Panc1 (cell line): ENCODE data around the gene EPHA3. TPM values are rescaled to one million over a fixed set of nuclear protein-coding genes. Genes with fewer than 3 reads are reported as not detected.

Experiments
- ATAC-seq: fragments of 200-7000 bp; cut with Tn5 transposase; 2 replicates; pipeline ENCODE4 v1.9.1; 2020; ENCODE audit warnings: mild to moderate bottlenecking, moderate library complexity
- BruUV-seq: library from RNA; stranded (reverse); fragments of 400-500 nt; replicated peaks from 2 replicates; lab custom pipeline; 2021; lab: Mats Ljungman, UMichigan
- CTCF ChIA-PET: fragments of 300-600 bp; sonication (Branson Sonifier 250); formaldehyde crosslinking; loops from one replicate; lab custom pipeline; 2022; ENCODE audit warnings: antibody characterized with exemption; lab: Charles Lee
- POLR2A ChIA-PET: fragments of 300-600 bp; sonication (Branson Sonifier 250); formaldehyde crosslinking; loops from one replicate; lab custom pipeline; 2022; ENCODE audit warnings: antibody characterized with exemption; lab: Charles Lee
- DNase-seq: peaks from one replicate; pipeline ENCODE4 v3.0.0-alpha.2; 2010; ENCODE audit warnings: low read depth, low spot score
- H3K27ac ChIP-seq: 2 replicates; pipeline ENCODE4 v1.5.1; 2011; ENCODE audit warnings: mild to moderate bottlenecking, low read length, inconsistent platforms
- H3K27me3 ChIP-seq: fragments of 200-500 bp; sonication (Bioruptor generic); 2 replicates; pipeline ENCODE4 v1.6.0; 2014; ENCODE audit warnings: low read length, inconsistent platforms; ENCODE audit not compliant: control insufficient read depth, insufficient read depth
- H3K36me3 ChIP-seq: fragments of 200-500 bp; sonication (Bioruptor generic); 2 replicates; pipeline ENCODE4 v1.5.1; 2014; ENCODE audit warnings: inconsistent platforms, mild to moderate bottlenecking, low read length, moderate library complexity; ENCODE audit not compliant: control insufficient read depth, insufficient read depth
- H3K4me1 ChIP-seq: 2 replicates; pipeline ENCODE4 v1.5.1; 2011; ENCODE audit warnings: inconsistent platforms, mild to moderate bottlenecking, low read length, moderate library complexity; ENCODE audit not compliant: control insufficient read depth, insufficient read depth
- H3K4me3 ChIP-seq, 2 experiments: 2 replicates each; pipeline ENCODE4 v1.5.1; 2011 to 2012; ENCODE audit warnings: low read depth in 2 of 2, low read length in 2 of 2, mild to moderate bottlenecking in 2 of 2, inconsistent platforms in 1 of 2, moderate library complexity in 1 of 2
- H3K9me3 ChIP-seq: fragments of 200-500 bp; sonication (Bioruptor generic); 2 replicates; pipeline ENCODE4 v1.5.1; 2014; ENCODE audit warnings: low read depth, mild to moderate bottlenecking, inconsistent platforms, low read length, moderate library complexity; ENCODE audit not compliant: control insufficient read depth, insufficient read depth
- POLR2AphosphoS5 ChIP-seq: IDR thresholded peaks from 2 replicates; pipeline ENCODE4 v1.6.1; 2012; ENCODE audit warnings: mild to moderate bottlenecking, low read depth, low read length, moderate library complexity
- REST ChIP-seq, 2 experiments: IDR thresholded peaks; 2 replicates each; pipeline ENCODE4 v1.6.1; 2011 to 2012; ENCODE audit warnings: low read depth in 2 of 2, control low read depth in 1 of 2, low read length in 1 of 2, mild to moderate bottlenecking in 1 of 2, moderate library complexity in 1 of 2; ENCODE audit not compliant: insufficient read depth in 1 of 2
- SIN3A ChIP-seq: IDR thresholded peaks from 2 replicates; pipeline ENCODE4 v1.6.1; 2012; ENCODE audit warnings: low read depth, mild to moderate bottlenecking, low read length, moderate library complexity, borderline replicate concordance; ENCODE audit not compliant: insufficient read depth
- TCF7L2 ChIP-seq: IDR thresholded peaks from 2 replicates; pipeline ENCODE4 v1.6.1; 2011; ENCODE audit warnings: mild to moderate bottlenecking, low read depth, low read length, inconsistent platforms
- in situ Hi-C: cut with HindIII; loops from 2 replicates; pipeline ENCODE4 v1.10.0; 2016; ENCODE audit warnings: low sequenced_read_pairs, low pct_unique_long_range_greater_than_20kb
- intact Hi-C: fragments of 100-400 bp; cut with micrococcal nuclease; formaldehyde crosslinking; loops from one replicate; pipeline ENCODE4 v1.10.0; 2022; ENCODE audit not compliant: unreplicated experiment
- total RNA-seq: library from RNA; stranded (reverse); gene quantifications from one replicate; pipeline ENCODE4 v1.2.1, GENCODE V29; 2021; ENCODE audit not compliant: unreplicated experiment
- TF ChIP-seq, protein P1 (sequence below): fragments of 450-650 bp; IDR thresholded peaks from 2 replicates; pipeline ENCODE4 v1.5.1; 2017; ENCODE audit warnings: mild to moderate bottlenecking

Gene EPHA3
- total RNA-seq, 1 experiment from 2014 or later = 0.05 TPM

GRCh38 chr3:89434621-89435380 lies 327.4 kb downstream of the EPHA3 start:
- CTCF ChIA-PET = no interaction called here
- POLR2A ChIA-PET = no interaction called here
- no peak for DNase-seq
- no peak overlapping the region for H3K27ac ChIP-seq
- no peak overlapping the region for H3K4me3 ChIP-seq
- H3K9me3 ChIP-seq = no peaks in the 10 kb centered on the region
- no peaks in the 10 kb centered on the region for H3K27me3 ChIP-seq
- H3K4me1 ChIP-seq = no peaks in the 10 kb centered on the region
- BruUV-seq = no TSS peak
- ATAC-seq = no peak
- intact Hi-C loops (no loop called here), in situ Hi-C loops (no loop called here)
- H3K36me3 ChIP-seq = no peaks in the 10 kb centered on the region
- TF ChIP-seq POLR2AphosphoS5 (no peak), SIN3A (no peak), REST (IDR thresholded peaks at IDR 0.05; ENCODE audit: insufficient read depth in 1 of 2, low read depth in 2 of 2, low read length in 1 of 2) (no peak), TCF7L2 (no peak)
- TF ChIP-seq, protein P1, sequence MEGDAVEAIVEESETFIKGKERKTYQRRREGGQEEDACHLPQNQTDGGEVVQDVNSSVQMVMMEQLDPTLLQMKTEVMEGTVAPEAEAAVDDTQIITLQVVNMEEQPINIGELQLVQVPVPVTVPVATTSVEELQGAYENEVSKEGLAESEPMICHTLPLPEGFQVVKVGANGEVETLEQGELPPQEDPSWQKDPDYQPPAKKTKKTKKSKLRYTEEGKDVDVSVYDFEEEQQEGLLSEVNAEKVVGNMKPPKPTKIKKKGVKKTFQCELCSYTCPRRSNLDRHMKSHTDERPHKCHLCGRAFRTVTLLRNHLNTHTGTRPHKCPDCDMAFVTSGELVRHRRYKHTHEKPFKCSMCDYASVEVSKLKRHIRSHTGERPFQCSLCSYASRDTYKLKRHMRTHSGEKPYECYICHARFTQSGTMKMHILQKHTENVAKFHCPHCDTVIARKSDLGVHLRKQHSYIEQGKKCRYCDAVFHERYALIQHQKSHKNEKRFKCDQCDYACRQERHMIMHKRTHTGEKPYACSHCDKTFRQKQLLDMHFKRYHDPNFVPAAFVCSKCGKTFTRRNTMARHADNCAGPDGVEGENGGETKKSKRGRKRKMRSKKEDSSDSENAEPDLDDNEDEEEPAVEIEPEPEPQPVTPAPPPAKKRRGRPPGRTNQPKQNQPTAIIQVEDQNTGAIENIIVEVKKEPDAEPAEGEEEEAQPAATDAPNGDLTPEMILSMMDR = no peak

DNA sequence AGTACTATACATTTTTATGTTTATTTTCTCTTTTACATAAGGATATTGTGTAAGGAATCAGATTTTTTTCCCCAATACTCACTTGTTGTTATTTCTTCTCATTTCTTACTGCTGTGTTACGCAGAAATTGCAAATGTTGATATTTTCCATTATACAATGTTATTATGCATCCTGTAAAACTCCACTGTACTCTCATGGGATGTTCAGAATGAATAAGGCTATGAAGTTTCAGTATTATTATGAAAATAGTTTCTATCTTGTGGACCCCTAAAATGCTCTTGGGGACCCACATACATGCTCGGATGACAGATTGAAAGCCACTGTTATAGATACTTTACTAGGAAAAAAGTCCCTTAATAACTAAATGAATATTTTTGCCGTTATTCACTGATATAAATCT lies 329.4 kb downstream of the EPHA3 start:
- no peak overlapping the region for H3K4me3 ChIP-seq
- in situ Hi-C loops (no loop called here), intact Hi-C loops (no loop called here)
- no peaks in the 10 kb centered on the region for H3K4me1 ChIP-seq
- no peaks in the 10 kb centered on the region for H3K9me3 ChIP-seq
- no peaks in the 10 kb centered on the region for H3K27me3 ChIP-seq
- no peaks in the 10 kb centered on the region for H3K36me3 ChIP-seq
- no peak overlapping the region for H3K27ac ChIP-seq
- ChIA-PET POLR2A (no interaction called here), CTCF (interaction anchor here (0.7 kb wide), 1 partner anchor 26 kb away, joined by 5 read pairs; no protein-coding TSS in a partner anchor)
- ATAC-seq (no peak), DNase-seq (no peak)
- no TSS peak for BruUV-seq
- TF ChIP-seq, protein P1 = no peak
- TF ChIP-seq REST (IDR thresholded peaks at IDR 0.05; ENCODE audit: insufficient read depth in 1 of 2, low read depth in 2 of 2, low read length in 1 of 2) (no peak), POLR2AphosphoS5 (no peak), SIN3A (no peak), TCF7L2 (no peak)
